Esophagus (tissue), 2 donors: Measurements from ENCODE around the gene FEN1. TPM values are rescaled to one million over a fixed set of nuclear protein-coding genes. Genes with fewer than 3 reads are reported as not detected.

ENCODE experiments used
- H3K27ac ChIP-seq, 2 donors: one replicate each; pipeline ENCODE4 v1.5.1; 2013; ENCODE audit warnings: low read depth in 2 of 2, mild to moderate bottlenecking in 2 of 2, inconsistent platforms in 1 of 2, low read length in 1 of 2, moderate library complexity in 1 of 2
- H3K27me3 ChIP-seq, 2 donors: one replicate each; pipeline ENCODE4 v1.6.1; 2013; ENCODE audit warnings: low read length in 2 of 2, control low read depth in 1 of 2, mild to moderate bottlenecking in 1 of 2; ENCODE audit not compliant: insufficient read depth in 2 of 2, control insufficient read depth in 1 of 2
- H3K36me3 ChIP-seq, 2 donors: one replicate each; pipeline ENCODE4 v1.6.1; 2013; ENCODE audit warnings: low read length in 1 of 2; ENCODE audit not compliant: control insufficient read depth in 2 of 2, insufficient read depth in 2 of 2
- H3K4me1 ChIP-seq, 2 donors: one replicate each; pipeline ENCODE4 v1.6.1; 2013; ENCODE audit warnings: low read length in 1 of 2; ENCODE audit not compliant: control insufficient read depth in 2 of 2, insufficient read depth in 2 of 2
- H3K4me3 ChIP-seq, 2 donors: one replicate each; pipeline ENCODE4 v1.5.1; 2013; ENCODE audit warnings: low read length in 2 of 2, mild to moderate bottlenecking in 2 of 2, low read depth in 1 of 2, moderate library complexity in 1 of 2
- H3K9me3 ChIP-seq, 2 donors: one replicate each; pipeline ENCODE4 v1.6.1; 2013; ENCODE audit warnings: mild to moderate bottlenecking in 2 of 2, low read depth in 1 of 2, low read length in 1 of 2, moderate library complexity in 1 of 2; ENCODE audit not compliant: control insufficient read depth in 2 of 2, insufficient read depth in 1 of 2
- WGBS, 2 donors: extraction: QIAGEN DNeasy Blood & Tissue Kit; methylation state at CpG; one replicate each; pipeline ENCODE4 v1.1.7; 2013; 5-methylcytosine and 5-hydroxymethylcytosine counted together
- polyA plus RNA-seq, 2 donors: library from polyadenylated mRNA; stranded (reverse); fragments of 200-250 nt; gene quantifications; one replicate each; pipeline ENCODE4 v1.2.3, GENCODE V29; 2013
- donor health status: healthy with polysubstance abuse.
- donor health status: Bipolar disorder and iron deficiency.

The FEN1 gene
- polyA plus RNA-seq, 2 donors = 8.1 to 19.6 TPM

DNA sequence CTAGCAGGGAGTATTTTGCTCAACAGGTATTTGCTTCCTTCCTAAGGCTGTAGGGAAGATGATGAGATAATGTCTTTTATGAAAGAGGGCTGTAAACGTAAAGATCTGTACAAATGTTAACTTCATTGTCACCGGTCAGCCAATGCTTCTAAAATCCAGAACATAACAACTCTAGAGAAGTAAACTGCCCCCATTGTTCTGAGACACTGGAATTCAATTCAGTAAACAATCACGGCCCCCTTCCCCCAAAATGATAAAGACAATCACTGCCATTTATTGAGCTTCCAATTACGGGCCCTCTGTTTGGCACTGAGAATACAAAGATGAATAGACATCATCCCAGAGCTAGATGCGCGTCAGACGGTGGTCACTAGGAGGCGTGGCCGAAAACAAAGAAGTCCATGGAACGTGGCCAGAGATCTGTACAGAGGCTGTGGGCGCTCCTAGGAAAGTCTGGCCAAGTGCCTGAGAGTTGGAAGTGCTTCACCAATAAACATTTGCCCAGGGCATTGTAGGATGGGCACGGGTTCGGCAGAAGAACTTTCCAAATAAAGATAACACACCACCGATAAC, 888 bp upstream of the FEN1 start:
- Histone ChIP-seq H3K4me1 (no peaks in the 10 kb centered on the region), H3K4me3 (peak overlapping the region; percentile 66 to 91), H3K9me3 (no peaks in the 10 kb centered on the region), H3K27ac (peak overlapping the region; percentile 88 to 93), H3K27me3 (no peaks in the 10 kb centered on the region), H3K36me3 (peaks cover 13 to 37% of the 10 kb centered on the region in 2 donors)
- WGBS, 2 donors = 3 to 4% methylated on average over 14 of the region's 14 CpGs

- 2 to 3% methylated on average over 29 of the region's 29 CpGs for WGBS, 2 donors
- Histone ChIP-seq H3K9me3 (no peaks in the 10 kb centered on the region), H3K27me3 (no peaks in the 10 kb centered on the region), H3K27ac (peak overlapping the region; percentile 15 to 93), H3K36me3 (peaks cover 13 to 23% of the 10 kb centered on the region in 2 donors), H3K4me3 (peak overlapping the region; percentile 66 to 91), H3K4me1 (no peaks in the 10 kb centered on the region)
Measured at GRCh38 chr11:61793083-61793828, 545 bp downstream of the FEN1 start.

DNA sequence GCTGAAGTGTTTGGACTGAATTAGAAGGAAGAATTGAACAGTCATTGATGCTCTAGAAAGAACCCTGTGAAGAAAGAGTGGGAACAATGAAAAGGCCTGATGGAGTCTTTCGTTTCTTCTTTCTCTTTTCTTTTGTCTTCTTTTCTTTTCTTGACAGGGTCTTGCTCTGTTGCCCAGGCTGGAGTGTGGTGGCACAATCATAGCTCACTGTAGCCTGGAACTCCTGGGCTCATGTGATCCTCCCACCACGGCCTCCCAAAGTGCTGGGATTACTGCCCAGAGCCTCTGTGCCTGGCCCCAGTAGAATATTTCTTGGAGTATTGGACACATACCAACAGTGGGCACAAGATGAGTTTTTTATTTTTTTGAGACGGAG, 1.1 kb downstream of the FEN1 start:
- WGBS, 2 donors = 49 to 53% methylated on average over 3 of the region's 3 CpGs
- peaks cover 13 to 22% of the 10 kb centered on the region in 2 donors for H3K36me3 ChIP-seq
- H3K4me3 ChIP-seq = peak overlapping the region in 1 of 2 donors; percentile 91
- no peak overlapping the region for H3K27ac ChIP-seq
- H3K4me1 ChIP-seq = no peaks in the 10 kb centered on the region
- no peaks in the 10 kb centered on the region for H3K27me3 ChIP-seq
- H3K9me3 ChIP-seq = no peaks in the 10 kb centered on the region

DNA sequence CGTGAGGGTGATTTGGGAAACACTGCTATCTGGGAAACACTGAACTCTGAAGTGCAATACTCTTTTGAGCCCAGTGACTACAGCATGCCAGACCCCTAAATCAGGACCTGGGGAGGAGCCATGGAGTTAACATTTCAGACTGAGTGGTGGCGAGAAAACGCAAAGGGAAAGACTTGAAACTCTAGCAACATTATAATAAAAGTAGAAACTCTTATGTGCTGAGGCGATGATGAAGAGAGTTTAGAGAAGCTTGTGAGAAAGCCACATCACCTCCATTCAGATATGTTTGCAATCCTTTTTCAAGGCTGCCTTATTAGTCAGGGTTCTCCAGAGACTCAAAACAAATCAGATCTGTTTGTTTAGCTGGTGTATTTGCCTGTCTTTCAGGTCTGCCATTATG, 1.9 kb downstream of the FEN1 start:
- Histone ChIP-seq H3K27ac (no peak overlapping the region), H3K4me1 (no peaks in the 10 kb centered on the region), H3K27me3 (no peaks in the 10 kb centered on the region), H3K36me3 (peaks cover 9 to 17% of the 10 kb centered on the region in 2 donors), H3K4me3 (no peak overlapping the region), H3K9me3 (no peaks in the 10 kb centered on the region)
- 90 to 91% methylated on average over 4 of the region's 4 CpGs for WGBS, 2 donors

GRCh38 chr11:61795459-61795858, 2.7 kb downstream of the FEN1 start:
- WGBS, 2 donors = 81 to 85% methylated on average over 12 of the region's 12 CpGs
- H3K9me3 ChIP-seq = no peaks in the 10 kb centered on the region
- H3K27ac ChIP-seq = no peak overlapping the region
- H3K27me3 ChIP-seq = no peaks in the 10 kb centered on the region
- H3K36me3 ChIP-seq = peaks cover 3 to 8% of the 10 kb centered on the region in 2 donors
- H3K4me3 ChIP-seq = no peak overlapping the region
- H3K4me1 ChIP-seq = no peaks in the 10 kb centered on the region

GRCh38 chr11:61795876-61796526, 3.3 kb downstream of the FEN1 start:
- Histone ChIP-seq H3K27ac (no peak overlapping the region), H3K9me3 (no peaks in the 10 kb centered on the region), H3K4me3 (no peak overlapping the region), H3K27me3 (no peaks in the 10 kb centered on the region), H3K4me1 (no peaks in the 10 kb centered on the region), H3K36me3 (peaks cover 3 to 8% of the 10 kb centered on the region in 2 donors)
- 90 to 91% methylated on average over 18 of the region's 18 CpGs for WGBS, 2 donors

GRCh38 chr11:61797263-61797944, 4.7 kb downstream of the FEN1 start:
- Histone ChIP-seq H3K4me3 (no peak overlapping the region), H3K27ac (no peak overlapping the region), H3K36me3 (peaks cover 3 to 8% of the 10 kb centered on the region in 2 donors), H3K4me1 (no peaks in the 10 kb centered on the region), H3K9me3 (no peaks in the 10 kb centered on the region), H3K27me3 (no peaks in the 10 kb centered on the region)
- WGBS, 2 donors = 36 to 41% methylated on average over 3 of the region's 3 CpGs

GRCh38 chr11:61799665-61800284, 7.1 kb downstream of the FEN1 start:
- no peaks in the 10 kb centered on the region for H3K9me3 ChIP-seq
- no peak overlapping the region for H3K27ac ChIP-seq
- no peak overlapping the region for H3K4me3 ChIP-seq
- H3K4me1 ChIP-seq = no peaks in the 10 kb centered on the region
- H3K36me3 ChIP-seq = peaks cover 3 to 13% of the 10 kb centered on the region in 2 donors
- 93 to 100% methylated on average over 2 of the region's 2 CpGs for WGBS, 2 donors
- H3K27me3 ChIP-seq = no peaks in the 10 kb centered on the region
